WTC11 (cell line): ENCODE results near the gene CDC45. TPM values are rescaled to one million over a fixed set of nuclear protein-coding genes. Genes with fewer than 3 reads are reported as not detected.

Source experiments
- ATAC-seq: fragments of 200-7000 bp; cut with Tn5 transposase; 2 replicates; pipeline ENCODE4 v1.10.0; 2021; ENCODE audit warnings: mild to moderate bottlenecking, moderate library complexity
- CTCF ChIA-PET: fragments of 300-600 bp; sonication (Branson Sonifier 250); formaldehyde crosslinking; loops from one replicate; lab custom pipeline; 2021; ENCODE audit warnings: antibody characterized with exemption; lab: Charles Lee
- POLR2A ChIA-PET: fragments of 350-600 bp; sonication (Branson Sonifier 250); formaldehyde crosslinking; loops from one replicate; lab custom pipeline; 2021; ENCODE audit warnings: antibody characterized with exemption; lab: Charles Lee
- DNase-seq: peaks from one replicate; pipeline ENCODE4 v3.0.0; 2021; ENCODE audit warnings: low spot score
- H3K27ac Mint-ChIP-seq: 2 replicates; pipeline ENCODE4 v1.8.0; 2021; ENCODE audit warnings: mixed read lengths
- H3K27me3 Mint-ChIP-seq: 2 replicates; pipeline ENCODE4 v1.8.0; 2021; ENCODE audit warnings: low read depth, mild to moderate bottlenecking, moderate library complexity, mixed read lengths
- H3K36me3 Mint-ChIP-seq: 2 replicates; pipeline ENCODE4 v1.8.0; 2021; ENCODE audit warnings: mixed read lengths
- H3K4me1 Mint-ChIP-seq: 2 replicates; pipeline ENCODE4 v1.8.0; 2022; ENCODE audit warnings: mixed read lengths
- H3K4me3 Mint-ChIP-seq: 2 replicates; pipeline ENCODE4 v1.8.0; 2021; ENCODE audit warnings: mild to moderate bottlenecking, moderate library complexity, mixed read lengths
- H3K9me3 Mint-ChIP-seq: 2 replicates; pipeline ENCODE4 v1.8.0; 2021; ENCODE audit warnings: mixed read lengths
- ETV6 ChIP-seq: sonication (generic); formaldehyde crosslinking; IDR thresholded peaks from 2 replicates; pipeline ENCODE4 v1.8.1; 2022; ENCODE audit warnings: mild to moderate bottlenecking, missing genetic modification reagents
- GABPB1 ChIP-seq: sonication (generic); formaldehyde crosslinking; IDR thresholded peaks from 2 replicates; pipeline ENCODE4 v1.8.1; 2023; ENCODE audit warnings: mild to moderate bottlenecking, missing genetic modification reagents
- GTF2I ChIP-seq: fragments of 250-450 bp; sonication (Bioruptor Pico); conservative IDR thresholded peaks from 2 replicates; pipeline ENCODE4 v1.4.0; 2021; ENCODE audit warnings: mild to moderate bottlenecking
- IRF2 ChIP-seq: sonication (generic); formaldehyde crosslinking; IDR thresholded peaks from 2 replicates; pipeline ENCODE4 v1.8.0; 2022; ENCODE audit warnings: low read depth, missing genetic modification reagents, borderline replicate concordance
- SP1 ChIP-seq: sonication (generic); formaldehyde crosslinking; conservative IDR thresholded peaks from 2 replicates; pipeline ENCODE4 v1.8.1; 2022; ENCODE audit warnings: missing genetic modification reagents
- TEAD4 ChIP-seq: sonication (generic); formaldehyde crosslinking; IDR thresholded peaks from 2 replicates; pipeline ENCODE4 v1.8.0; 2022; ENCODE audit warnings: mild to moderate bottlenecking, missing genetic modification reagents
- ZBTB21 ChIP-seq: sonication (generic); formaldehyde crosslinking; IDR thresholded peaks from 2 replicates; pipeline ENCODE4 v1.8.1; 2023; ENCODE audit warnings: mild to moderate bottlenecking, missing genetic modification reagents, borderline replicate concordance
- ZNF671 ChIP-seq: fragments of 250-450 bp; sonication (Bioruptor Pico); IDR thresholded peaks from 2 replicates; pipeline ENCODE4 v1.8.0; 2021; ENCODE audit warnings: mild to moderate bottlenecking
- total RNA-seq: library from RNA; stranded (reverse); gene quantifications from 3 replicates; pipeline ENCODE4 v1.2.3, GENCODE V29; 2021
- TF ChIP-seq, protein P1 (sequence below): sonication (generic); formaldehyde crosslinking; IDR thresholded peaks from 2 replicates; pipeline ENCODE4 v1.8.1; 2023; ENCODE audit warnings: mild to moderate bottlenecking, moderate library complexity, missing genetic modification reagents
- TF ChIP-seq, protein P2 (sequence below): sonication (generic); formaldehyde crosslinking; conservative IDR thresholded peaks from 2 replicates; pipeline ENCODE4 v1.8.1; 2023; ENCODE audit warnings: mild to moderate bottlenecking, low read depth, missing genetic modification reagents, moderate library complexity
- TF ChIP-seq, protein P3 (sequence below): fragments of 250-450 bp; sonication (Bioruptor Pico); IDR thresholded peaks from 2 replicates; pipeline ENCODE4 v1.9.0; 2021; ENCODE audit warnings: mild to moderate bottlenecking
- TF ChIP-seq, protein P4 (sequence below): fragments of 250-450 bp; sonication (Bioruptor Pico); IDR thresholded peaks from 2 replicates; pipeline ENCODE4 v1.8.0; 2021; ENCODE audit warnings: mild to moderate bottlenecking
- TF ChIP-seq, protein P5 (sequence below): fragments of 250-450 bp; sonication (Bioruptor Pico); IDR thresholded peaks from 2 replicates; pipeline ENCODE4 v1.9.0; 2021; ENCODE audit warnings: moderate library complexity, mild to moderate bottlenecking, inconsistent platforms, borderline replicate concordance
- TF ChIP-seq, protein P6 (sequence below): fragments of 250-450 bp; sonication (Bioruptor Pico); IDR thresholded peaks from 2 replicates; pipeline ENCODE4 v2.1.2; 2022; ENCODE audit warnings: mild to moderate bottlenecking, moderate library complexity
- TF ChIP-seq, protein P7 (sequence below): fragments of 250-450 bp; sonication (Bioruptor Pico); conservative IDR thresholded peaks from 2 replicates; pipeline ENCODE4 v1.9.0; 2021; ENCODE audit warnings: mild to moderate bottlenecking
- TF ChIP-seq, protein P8 (sequence below): sonication (generic); formaldehyde crosslinking; IDR thresholded peaks from 2 replicates; pipeline ENCODE4 v1.8.1; 2022; ENCODE audit warnings: mild to moderate bottlenecking, missing genetic modification reagents, moderate library complexity, borderline replicate concordance
- TF ChIP-seq, protein P9 (sequence below): sonication (generic); formaldehyde crosslinking; IDR thresholded peaks from 2 replicates; pipeline ENCODE4 v1.8.0; 2022; ENCODE audit warnings: mild to moderate bottlenecking, missing genetic modification reagents

The CDC45 gene
- total RNA-seq, 1 experiment from 2014 or later = 38.1 TPM

DNA sequence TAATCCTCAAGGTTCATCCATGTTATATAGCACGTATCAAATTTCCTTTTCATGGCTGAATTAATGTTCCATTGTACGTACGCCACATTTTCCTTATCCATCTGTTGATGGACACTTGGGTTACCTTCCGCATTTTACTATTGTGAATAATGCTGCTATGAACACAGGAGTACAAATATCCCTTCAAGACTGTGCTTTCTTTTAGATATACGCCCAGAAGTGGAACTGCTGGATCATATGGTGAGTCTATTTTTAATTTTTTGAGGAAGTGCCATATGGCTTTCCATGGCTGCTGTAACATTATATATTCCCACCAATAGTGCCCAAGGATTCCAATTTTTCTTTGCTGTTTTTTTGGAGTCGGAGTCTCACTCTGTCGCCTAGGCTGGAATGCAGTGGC is 41.4 kb upstream of the CDC45 start (continued):
- TF ChIP-seq, protein P1, sequence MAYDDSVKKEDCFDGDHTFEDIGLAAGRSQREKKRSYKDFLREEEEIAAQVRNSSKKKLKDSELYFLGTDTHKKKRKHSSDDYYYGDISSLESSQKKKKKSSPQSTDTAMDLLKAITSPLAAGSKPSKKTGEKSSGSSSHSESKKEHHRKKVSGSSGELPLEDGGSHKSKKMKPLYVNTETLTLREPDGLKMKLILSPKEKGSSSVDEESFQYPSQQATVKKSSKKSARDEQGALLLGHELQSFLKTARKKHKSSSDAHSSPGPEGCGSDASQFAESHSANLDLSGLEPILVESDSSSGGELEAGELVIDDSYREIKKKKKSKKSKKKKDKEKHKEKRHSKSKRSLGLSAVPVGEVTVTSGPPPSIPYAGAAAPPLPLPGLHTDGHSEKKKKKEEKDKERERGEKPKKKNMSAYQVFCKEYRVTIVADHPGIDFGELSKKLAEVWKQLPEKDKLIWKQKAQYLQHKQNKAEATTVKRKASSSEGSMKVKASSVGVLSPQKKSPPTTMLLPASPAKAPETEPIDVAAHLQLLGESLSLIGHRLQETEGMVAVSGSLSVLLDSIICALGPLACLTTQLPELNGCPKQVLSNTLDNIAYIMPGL (CRISPR knock-in tag) = no peak
- TF ChIP-seq, protein P2, sequence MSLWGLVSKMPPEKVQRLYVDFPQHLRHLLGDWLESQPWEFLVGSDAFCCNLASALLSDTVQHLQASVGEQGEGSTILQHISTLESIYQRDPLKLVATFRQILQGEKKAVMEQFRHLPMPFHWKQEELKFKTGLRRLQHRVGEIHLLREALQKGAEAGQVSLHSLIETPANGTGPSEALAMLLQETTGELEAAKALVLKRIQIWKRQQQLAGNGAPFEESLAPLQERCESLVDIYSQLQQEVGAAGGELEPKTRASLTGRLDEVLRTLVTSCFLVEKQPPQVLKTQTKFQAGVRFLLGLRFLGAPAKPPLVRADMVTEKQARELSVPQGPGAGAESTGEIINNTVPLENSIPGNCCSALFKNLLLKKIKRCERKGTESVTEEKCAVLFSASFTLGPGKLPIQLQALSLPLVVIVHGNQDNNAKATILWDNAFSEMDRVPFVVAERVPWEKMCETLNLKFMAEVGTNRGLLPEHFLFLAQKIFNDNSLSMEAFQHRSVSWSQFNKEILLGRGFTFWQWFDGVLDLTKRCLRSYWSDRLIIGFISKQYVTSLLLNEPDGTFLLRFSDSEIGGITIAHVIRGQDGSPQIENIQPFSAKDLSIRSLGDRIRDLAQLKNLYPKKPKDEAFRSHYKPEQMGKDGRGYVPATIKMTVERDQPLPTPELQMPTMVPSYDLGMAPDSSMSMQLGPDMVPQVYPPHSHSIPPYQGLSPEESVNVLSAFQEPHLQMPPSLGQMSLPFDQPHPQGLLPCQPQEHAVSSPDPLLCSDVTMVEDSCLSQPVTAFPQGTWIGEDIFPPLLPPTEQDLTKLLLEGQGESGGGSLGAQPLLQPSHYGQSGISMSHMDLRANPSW (CRISPR knock-in tag) = no peak
- TF ChIP-seq, protein P3, sequence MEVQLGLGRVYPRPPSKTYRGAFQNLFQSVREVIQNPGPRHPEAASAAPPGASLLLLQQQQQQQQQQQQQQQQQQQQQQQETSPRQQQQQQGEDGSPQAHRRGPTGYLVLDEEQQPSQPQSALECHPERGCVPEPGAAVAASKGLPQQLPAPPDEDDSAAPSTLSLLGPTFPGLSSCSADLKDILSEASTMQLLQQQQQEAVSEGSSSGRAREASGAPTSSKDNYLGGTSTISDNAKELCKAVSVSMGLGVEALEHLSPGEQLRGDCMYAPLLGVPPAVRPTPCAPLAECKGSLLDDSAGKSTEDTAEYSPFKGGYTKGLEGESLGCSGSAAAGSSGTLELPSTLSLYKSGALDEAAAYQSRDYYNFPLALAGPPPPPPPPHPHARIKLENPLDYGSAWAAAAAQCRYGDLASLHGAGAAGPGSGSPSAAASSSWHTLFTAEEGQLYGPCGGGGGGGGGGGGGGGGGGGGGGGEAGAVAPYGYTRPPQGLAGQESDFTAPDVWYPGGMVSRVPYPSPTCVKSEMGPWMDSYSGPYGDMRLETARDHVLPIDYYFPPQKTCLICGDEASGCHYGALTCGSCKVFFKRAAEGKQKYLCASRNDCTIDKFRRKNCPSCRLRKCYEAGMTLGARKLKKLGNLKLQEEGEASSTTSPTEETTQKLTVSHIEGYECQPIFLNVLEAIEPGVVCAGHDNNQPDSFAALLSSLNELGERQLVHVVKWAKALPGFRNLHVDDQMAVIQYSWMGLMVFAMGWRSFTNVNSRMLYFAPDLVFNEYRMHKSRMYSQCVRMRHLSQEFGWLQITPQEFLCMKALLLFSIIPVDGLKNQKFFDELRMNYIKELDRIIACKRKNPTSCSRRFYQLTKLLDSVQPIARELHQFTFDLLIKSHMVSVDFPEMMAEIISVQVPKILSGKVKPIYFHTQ = no peak
- TF ChIP-seq IRF2 (CRISPR knock-in tag) = no peak

DNA sequence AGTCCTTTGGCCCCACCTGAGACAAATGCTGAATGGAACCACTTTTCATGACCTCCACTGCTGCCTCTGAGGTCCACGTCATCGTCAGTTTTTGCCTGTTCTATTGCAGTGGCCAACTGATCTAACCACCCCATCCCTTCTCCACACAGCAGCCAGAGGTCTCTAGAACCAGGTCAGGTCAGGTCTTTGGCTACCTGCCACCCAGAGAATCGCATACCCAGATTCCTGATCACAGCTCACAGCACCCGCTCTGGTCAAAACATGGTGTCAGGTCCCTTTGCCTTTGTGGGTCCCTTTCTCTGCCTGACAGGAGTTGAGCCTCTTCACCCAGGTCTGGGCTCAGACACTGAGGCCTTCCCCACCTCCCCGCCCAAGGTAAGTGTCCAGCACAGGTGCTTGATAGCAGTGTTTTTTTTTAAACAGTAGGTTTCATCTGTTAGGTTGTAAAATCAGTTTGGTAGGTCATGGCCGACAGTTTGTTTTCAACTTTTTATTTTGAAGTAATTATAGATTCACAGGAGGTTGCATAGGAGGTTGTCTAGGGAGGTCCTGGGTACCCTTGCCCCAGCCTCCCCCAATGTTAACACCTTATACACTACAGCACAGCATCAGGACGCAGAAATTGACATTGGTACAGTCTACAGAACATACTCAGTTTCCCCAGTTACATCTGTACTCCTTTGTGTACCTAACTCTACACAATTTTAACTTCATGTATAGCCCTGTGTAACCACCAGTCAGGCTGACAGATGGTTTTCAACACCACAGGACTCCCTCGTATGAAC is 39.1 kb upstream of the CDC45 start:
- Mint-ChIP-seq H3K4me1 (no peaks in the 10 kb centered on the region), H3K36me3 (peaks cover 13% of the 10 kb centered on the region), H3K4me3 (no peak overlapping the region), H3K9me3 (no peaks in the 10 kb centered on the region), H3K27me3 (no peaks in the 10 kb centered on the region), H3K27ac (no peak overlapping the region)
- ChIA-PET CTCF (no interaction called here), POLR2A (no interaction called here)
- DNase-seq (no peak), ATAC-seq (no peak)
- TF ChIP-seq, protein P4, sequence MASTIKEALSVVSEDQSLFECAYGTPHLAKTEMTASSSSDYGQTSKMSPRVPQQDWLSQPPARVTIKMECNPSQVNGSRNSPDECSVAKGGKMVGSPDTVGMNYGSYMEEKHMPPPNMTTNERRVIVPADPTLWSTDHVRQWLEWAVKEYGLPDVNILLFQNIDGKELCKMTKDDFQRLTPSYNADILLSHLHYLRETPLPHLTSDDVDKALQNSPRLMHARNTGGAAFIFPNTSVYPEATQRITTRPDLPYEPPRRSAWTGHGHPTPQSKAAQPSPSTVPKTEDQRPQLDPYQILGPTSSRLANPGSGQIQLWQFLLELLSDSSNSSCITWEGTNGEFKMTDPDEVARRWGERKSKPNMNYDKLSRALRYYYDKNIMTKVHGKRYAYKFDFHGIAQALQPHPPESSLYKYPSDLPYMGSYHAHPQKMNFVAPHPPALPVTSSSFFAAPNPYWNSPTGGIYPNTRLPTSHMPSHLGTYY (CRISPR knock-in tag) = no peak
- TF ChIP-seq GABPB1 (CRISPR knock-in tag) = no peak
- TF ChIP-seq ZBTB21 = no peak
- TF ChIP-seq, protein P5, sequence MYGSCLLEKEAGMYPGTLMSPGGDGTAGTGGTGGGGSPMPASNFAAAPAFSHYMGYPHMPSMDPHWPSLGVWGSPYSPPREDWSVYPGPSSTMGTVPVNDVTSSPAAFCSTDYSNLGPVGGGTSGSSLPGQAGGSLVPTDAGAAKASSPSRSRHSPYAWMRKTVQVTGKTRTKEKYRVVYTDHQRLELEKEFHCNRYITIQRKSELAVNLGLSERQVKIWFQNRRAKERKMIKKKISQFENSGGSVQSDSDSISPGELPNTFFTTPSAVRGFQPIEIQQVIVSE (CRISPR knock-in tag) = no peak
- TF ChIP-seq, protein P6, sequence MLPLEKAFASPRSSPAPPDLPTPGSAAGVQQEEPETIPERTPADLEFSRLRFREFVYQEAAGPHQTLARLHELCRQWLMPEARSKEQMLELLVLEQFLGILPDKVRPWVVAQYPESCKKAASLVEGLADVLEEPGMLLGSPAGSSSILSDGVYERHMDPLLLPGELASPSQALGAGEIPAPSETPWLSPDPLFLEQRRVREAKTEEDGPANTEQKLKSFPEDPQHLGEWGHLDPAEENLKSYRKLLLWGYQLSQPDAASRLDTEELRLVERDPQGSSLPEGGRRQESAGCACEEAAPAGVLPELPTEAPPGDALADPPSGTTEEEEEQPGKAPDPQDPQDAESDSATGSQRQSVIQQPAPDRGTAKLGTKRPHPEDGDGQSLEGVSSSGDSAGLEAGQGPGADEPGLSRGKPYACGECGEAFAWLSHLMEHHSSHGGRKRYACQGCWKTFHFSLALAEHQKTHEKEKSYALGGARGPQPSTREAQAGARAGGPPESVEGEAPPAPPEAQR (CRISPR knock-in tag) = no peak
- TF ChIP-seq GTF2I (CRISPR knock-in tag) = no peak
- TF ChIP-seq, protein P7, sequence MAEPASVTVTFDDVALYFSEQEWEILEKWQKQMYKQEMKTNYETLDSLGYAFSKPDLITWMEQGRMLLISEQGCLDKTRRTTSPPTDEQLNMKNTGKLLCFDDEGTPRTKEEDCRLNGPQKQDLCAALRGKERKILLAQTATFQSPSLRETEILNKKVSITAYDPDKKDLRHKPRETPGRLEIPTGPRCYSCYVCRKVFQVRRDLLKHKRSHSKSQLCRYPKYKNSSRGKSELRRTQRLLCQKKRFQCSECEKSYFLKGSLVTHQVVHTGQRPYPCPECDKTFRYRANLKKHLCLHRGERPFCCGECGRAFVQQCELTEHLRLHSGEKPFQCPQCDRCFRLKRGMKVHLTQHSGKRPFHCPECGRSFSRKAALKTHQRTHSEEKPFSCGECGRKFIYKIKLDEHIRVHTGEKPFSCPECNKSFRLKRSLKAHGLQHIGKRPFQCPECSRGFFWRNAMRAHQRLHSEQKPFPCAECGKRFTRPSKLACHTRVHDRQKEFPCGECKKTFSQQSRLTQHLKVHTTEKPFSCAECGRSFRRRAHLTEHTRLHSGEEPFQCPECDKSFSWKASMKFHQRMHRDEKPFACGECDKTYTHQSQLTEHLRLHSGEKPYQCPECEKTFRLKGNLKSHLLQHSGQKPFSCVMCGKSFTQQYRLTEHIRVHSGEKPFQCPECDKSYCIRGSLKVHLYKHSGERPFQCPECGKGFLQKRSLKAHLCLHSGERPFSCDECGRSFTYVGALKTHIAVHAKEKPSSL (CRISPR knock-in tag) = no peak
- no peak for TF ChIP-seq TEAD4 (CRISPR knock-in tag)
- TF ChIP-seq SP1 (CRISPR knock-in tag) = no peak
- TF ChIP-seq ETV6 (CRISPR knock-in tag) = no peak
- TF ChIP-seq, protein P8, sequence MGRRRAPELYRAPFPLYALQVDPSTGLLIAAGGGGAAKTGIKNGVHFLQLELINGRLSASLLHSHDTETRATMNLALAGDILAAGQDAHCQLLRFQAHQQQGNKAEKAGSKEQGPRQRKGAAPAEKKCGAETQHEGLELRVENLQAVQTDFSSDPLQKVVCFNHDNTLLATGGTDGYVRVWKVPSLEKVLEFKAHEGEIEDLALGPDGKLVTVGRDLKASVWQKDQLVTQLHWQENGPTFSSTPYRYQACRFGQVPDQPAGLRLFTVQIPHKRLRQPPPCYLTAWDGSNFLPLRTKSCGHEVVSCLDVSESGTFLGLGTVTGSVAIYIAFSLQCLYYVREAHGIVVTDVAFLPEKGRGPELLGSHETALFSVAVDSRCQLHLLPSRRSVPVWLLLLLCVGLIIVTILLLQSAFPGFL = no peak
- TF ChIP-seq, protein P9, sequence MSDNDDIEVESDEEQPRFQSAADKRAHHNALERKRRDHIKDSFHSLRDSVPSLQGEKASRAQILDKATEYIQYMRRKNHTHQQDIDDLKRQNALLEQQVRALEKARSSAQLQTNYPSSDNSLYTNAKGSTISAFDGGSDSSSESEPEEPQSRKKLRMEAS (CRISPR knock-in tag) = no peak
- no peak for TF ChIP-seq ZNF671 (CRISPR knock-in tag)
